K562 treated with DMSO at 1 percent for 48 hours (cell line): ENCODE data around the gene ZNF771. TPM values are rescaled to one million over a fixed set of nuclear protein-coding genes. Genes with fewer than 3 reads are reported as not detected.

ENCODE experiments used
- total RNA-seq: library from RNA; unstranded; fragments of 300-600 nt; gene quantifications from 2 replicates; pipeline ENCODE4 v1.2.3, GENCODE V29; 2022; ENCODE audit warnings: low replicate concordance; ENCODE audit errors: extremely low read depth

ZNF771 gene
- total RNA-seq, result not detected in 2 replicates

DNA sequence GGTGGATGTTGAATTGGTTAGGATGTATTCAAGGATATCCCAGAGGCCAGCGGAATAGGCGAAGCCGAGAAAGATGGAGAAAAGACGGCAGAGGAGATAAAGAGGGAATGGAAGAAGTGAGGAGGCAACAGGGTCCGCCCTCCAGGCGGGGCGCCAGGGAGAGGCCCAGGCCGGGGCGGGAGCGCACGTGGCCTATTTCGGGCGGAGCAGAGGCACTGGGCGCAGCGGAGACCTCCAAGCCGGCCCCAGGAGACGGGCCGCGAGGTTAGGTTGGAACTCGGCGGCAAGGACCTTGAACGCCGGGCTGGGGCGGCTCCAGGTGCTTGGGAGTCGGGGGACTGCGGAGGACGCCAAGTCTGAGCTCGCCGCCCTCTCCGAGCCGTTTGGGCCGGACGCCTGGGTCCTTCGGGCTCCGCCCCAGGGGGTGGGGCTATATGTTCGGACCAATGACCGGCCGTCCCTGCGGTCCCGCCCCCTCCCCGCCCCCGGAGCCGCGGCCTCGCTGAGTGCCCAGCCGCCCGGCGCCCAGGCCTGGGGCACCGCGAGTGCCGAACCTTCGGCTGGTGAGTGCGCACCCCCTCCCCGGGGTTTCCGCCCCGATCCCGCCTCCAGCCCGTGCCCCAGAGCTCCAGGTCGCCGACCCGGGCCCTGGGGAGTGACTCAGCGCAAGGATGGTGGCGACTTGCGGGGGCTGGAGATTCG is at the start of gene ZNF771:
ZNF771 (plus strand) TSS at position 505 of the 702 bp plus-strand sequence. CDS start 448 bp downstream, outside the sequence.

DNA sequence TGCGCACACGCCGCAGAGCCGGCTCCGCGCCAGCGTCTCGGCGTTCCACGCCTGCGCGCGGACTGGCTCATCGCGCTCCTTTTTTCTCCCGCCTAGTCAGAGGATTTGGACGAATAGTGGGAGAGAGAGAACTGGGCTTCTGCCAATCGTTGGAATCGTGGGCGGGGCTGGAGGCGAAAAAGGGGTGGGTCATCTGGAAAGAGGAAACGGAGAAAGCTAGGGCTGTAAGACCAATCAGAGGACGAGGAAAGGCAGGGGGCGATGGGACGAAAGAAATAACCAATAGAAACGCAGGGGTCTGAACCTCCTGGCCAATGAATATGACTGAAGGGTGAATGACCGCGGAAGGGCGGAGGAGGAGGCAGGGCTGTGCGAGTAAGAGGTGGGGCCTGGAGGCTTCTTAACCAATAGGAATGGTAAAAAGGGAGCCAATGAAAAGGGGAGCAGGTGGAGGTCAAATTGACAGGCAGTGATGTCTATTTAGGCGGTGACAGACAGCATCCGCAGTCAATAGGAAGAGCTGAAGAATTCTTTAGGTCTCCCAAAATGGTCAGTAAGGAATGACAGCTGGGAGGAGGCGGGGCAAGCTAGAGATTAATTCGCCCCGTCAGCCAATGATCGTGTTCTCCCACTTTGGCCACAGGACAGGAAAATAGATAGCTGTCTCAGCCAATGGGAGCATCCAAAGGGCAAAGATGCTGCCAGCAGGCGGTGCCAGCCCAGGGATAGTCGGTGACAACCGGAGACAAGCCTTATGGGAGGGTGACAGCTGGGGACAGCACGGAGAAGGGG is 36.8 kb upstream of the ZNF771 start, which contains the start of gene TBC1D10B:
TBC1D10B (minus strand) TSS at position 39 of the 792 bp plus-strand sequence. CDS start 311 bp downstream, outside the sequence.

DNA sequence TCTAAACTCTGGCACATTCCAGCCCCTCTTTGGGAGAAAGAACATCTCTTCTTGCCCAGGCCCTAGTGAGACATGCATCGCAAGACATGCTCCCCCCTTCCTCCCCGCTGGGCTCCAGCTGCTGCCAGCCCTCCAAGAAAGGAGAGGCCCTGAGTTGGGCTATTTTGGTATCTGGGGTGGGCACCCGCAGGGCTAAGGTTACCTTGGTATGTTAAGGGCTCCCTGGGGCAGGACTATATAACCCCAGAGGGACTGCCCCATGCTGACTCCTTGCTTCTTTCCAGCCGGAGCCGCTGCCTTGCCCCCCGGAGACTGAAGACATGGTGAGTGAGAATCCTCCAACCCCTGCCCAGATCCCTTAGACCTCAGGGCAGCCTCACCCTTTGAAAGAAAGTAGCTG is 32.9 kb upstream of the ZNF771 start, which contains the start of gene MYL11:
MYL11 (plus strand) TSS at position 265 of the 400 bp plus-strand sequence; CDS start at position 321, 56 bp downstream.

DNA sequence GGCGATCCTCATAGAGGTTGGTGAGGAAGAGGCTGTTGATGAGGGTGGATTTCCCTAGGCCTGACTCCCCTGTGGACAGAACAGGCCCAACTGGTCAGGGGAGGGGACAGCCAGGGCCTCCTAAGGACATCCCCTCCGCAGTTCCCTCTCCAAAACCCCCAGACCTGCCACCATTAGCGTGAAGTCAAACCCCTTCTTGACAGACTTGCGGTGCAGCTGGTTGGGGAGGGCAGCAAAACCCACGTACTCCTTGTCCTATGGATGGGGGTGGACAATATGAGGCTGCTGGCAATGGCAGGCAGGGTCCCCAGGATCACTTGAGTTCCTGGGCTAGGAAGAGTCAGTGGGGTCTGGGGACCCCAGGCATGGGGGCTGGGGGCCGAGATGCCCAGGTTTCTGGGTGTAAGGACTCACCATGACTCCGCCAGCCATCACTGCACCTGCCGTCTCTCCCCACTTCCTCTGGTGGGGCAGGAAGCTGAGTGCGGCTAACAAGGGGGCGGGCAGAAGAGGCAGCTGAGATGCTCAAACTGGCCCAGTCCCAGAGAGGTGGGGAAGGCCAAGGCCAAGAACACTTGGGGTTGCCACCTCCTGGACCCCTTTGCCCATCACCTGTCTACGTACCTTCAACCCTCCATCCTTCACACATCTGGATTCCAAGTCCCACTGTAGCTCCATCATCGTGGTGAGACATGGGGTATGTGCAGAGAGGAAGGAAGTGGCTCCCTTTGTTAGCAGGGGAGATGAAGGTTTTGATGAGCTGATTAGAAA is 25.1 kb upstream of the ZNF771 start, which contains the start of gene SEPTIN1:
SEPTIN1 (minus strand) TSS at position 451 of the 771 bp plus-strand sequence; CDS start at position 432, 19 bp downstream.

DNA sequence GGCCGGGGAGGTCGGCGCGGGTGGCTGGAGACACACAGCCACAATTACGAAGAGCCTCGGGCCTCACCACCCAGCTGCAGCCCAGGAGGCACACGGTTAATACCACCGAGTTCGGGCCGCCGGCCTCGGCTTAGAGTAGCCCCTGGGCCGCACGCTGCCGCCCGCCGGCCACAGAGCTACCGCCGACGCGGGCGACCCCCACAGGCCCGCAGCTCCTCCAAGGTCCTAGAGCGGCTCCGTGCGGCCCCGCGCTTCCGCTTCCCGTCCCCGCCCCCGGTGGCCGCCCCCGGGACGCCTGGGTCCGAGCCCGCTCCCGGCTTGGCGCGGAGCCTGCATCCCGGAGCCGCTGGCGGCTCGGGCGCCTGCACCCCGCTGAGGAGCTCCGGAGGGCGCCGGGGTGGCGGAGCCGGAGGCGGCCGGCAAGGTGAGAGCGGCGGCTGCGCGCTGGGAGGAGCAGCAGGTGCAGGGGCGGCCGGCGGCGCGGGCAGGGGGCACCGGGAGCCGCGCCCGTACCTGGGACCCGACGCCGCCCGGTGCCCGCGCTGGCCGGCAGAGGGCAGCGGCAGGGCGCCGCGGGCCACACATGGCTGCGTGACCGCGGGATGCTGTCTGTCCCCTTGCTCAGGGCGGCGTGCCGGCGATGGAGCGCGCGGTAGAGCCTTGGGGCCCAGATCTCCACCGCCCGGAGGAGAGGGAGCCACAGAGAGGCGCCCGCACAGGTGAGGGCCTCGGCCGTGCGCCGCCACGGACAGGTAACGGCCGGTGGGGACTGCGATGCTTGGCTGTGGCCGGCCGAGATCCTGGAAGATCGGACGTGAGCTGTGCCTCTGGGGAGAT is 12.0 kb upstream of the ZNF771 start, which contains the start of gene ZNF48:
ZNF48 (plus strand) TSS at position 266 of the 837 bp plus-strand sequence; CDS start at position 641, 375 bp downstream.

DNA sequence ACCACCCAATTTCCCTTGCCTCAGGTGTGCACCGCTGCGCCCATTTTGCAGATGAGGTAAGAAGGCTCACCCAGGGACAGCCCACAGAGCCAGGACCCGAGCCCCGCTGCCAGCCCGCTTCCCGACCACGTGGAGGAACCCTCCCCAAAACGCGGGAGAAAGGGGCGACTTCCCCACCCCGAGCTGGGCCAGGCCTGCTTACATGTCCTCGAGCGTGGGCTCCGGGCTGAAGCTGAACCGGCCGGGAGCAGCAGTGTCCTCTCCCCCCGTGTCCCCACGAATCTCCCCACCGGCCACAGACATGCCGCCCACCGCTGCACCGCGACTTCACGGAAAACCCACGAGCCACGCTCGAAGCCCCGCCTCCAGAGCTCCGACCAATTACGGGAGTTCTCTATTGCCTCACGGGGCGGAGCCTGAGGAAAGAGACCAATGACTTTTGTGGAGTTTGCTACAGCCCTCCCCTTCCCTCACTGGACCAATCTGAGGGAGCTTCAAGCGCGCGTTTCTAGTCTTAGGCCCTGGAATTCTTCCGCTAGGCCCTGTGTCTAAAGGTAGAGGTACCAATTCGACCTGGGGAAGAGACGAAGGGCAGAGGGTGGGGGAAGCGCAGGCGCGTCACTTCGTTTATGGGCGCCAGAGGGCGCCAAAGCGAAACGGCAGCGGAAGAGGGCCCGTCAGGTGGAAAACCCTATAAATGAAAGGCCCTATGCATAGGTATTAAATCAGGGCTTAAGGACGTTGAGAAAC is 22.4 kb downstream of the ZNF771 start, which contains the start of gene DCTPP1:
DCTPP1 (minus strand) TSS at position 353 of the 750 bp plus-strand sequence; CDS start at position 303, 50 bp downstream.

DNA sequence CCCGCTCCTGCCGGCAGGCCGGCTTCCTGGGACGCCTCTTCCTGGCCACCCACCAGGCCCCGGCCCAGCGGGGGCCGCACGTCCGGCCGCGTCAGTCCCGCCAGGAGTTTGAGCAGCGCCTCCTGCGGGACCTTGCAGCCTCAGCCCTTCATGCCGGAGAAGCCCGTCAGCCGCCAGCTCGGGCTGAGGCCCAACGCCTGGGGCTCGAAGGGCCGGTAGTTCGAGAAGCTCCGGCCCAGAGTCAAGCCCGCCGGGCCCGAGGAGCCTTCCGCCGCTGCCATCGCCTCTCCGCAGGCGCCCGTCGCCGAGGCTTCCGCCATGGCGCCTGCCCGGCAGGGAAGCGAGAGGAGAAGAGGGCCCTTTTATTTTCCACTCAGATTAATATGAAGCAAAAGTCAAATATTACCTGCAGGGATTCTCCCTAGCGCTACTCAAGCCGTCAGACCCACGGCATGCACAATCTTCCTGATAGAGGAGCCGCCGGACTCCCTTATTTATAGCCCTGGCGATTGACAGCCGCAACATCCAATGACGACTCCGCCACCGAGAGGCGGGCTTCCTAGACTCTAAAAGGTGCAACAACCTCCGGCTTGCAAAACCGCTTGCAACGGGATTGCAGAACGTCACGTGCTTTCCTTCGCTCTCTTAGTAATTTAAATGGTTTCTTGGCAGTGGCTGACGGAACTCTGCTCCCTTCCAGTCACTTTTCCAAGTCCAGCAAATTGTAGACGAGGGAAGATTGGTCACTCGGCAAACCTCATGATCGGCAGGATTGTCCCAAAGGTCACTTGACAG is 38.2 kb downstream of the ZNF771 start, which contains the start of gene SEPHS2:
SEPHS2 (minus strand) TSS at position 467 of the 795 bp plus-strand sequence; CDS start at position 320, 147 bp downstream.

Other genes with a start within 250 kb of the ZNF771 start
- gene CORO1A, start 224.0 kb upstream of the ZNF771 start, total RNA-seq, result not detected in 2 replicates
- gene BOLA2B, start 213.9 kb upstream of the ZNF771 start, total RNA-seq, result not detected in 2 replicates
- not detected in 2 replicates for gene SLX1A, start 213.7 kb upstream of the ZNF771 start, total RNA-seq
- gene SULT1A3, start 208.4 kb upstream of the ZNF771 start, total RNA-seq, result not detected in 2 replicates
- not detected in 2 replicates for gene NPIPB13, start 159.1 kb upstream of the ZNF771 start, total RNA-seq
- gene CD2BP2, start 52.3 kb upstream of the ZNF771 start, total RNA-seq, result not detected in 2 replicates
- gene TBC1D10B, start 37.1 kb upstream of the ZNF771 start, total RNA-seq, result not detected in 2 replicates
- not detected in 2 replicates for gene MYL11, start 32.8 kb upstream of the ZNF771 start, total RNA-seq
- not detected in 2 replicates for gene SEPTIN1, start 25.0 kb upstream of the ZNF771 start, total RNA-seq
- not detected in 2 replicates for gene ZNF48, start 12.2 kb upstream of the ZNF771 start, total RNA-seq
- not detected in 2 replicates for gene DCTPP1, start 22.4 kb downstream of the ZNF771 start, total RNA-seq
- gene SEPHS2, start 38.3 kb downstream of the ZNF771 start, total RNA-seq, result not detected in 2 replicates
- gene ITGAL, start 65.1 kb downstream of the ZNF771 start, total RNA-seq, result not detected in 2 replicates
- not detected in 2 replicates for gene ZNF768, start 119.0 kb downstream of the ZNF771 start, total RNA-seq
- not detected in 2 replicates for gene ZNF747, start 127.3 kb downstream of the ZNF771 start, total RNA-seq
- not detected in 2 replicates for gene ZNF764, start 150.8 kb downstream of the ZNF771 start, total RNA-seq
- gene ZNF688, start 164.1 kb downstream of the ZNF771 start, total RNA-seq, result not detected in 2 replicates
- not detected in 2 replicates for gene ZNF785, start 178.1 kb downstream of the ZNF771 start, total RNA-seq
- not detected in 2 replicates for gene ZNF689, start 202.8 kb downstream of the ZNF771 start, total RNA-seq
- gene PRR14, start 243.4 kb downstream of the ZNF771 start, total RNA-seq, result not detected in 2 replicates